HCT116 (cell line): ENCODE results near the gene LUC7L. TPM values are rescaled to one million over a fixed set of nuclear protein-coding genes. Genes with fewer than 3 reads are reported as not detected.
"Not testable (repeated sequence)": the region's sequence is repeated elsewhere in the genome, so short reads cannot be mapped to it uniquely, and the experiment has no call there.

Experiments
- ATAC-seq: fragments of 200-7000 bp; cut with Tn5 transposase; 2 replicates; pipeline ENCODE4 v1.9.1; 2020; ENCODE audit warnings: mild to moderate bottlenecking, moderate library complexity
- BruUV-seq: library from RNA; stranded (reverse); fragments of 400-500 nt; replicated peaks from 2 replicates; lab custom pipeline; 2021; lab: Mats Ljungman, UMichigan
- CTCF ChIA-PET: fragments of 300-600 bp; sonication (Branson Sonifier 250); formaldehyde crosslinking; loops from one replicate; lab custom pipeline; 2021; ENCODE audit warnings: antibody characterized with exemption; lab: Charles Lee
- POLR2A ChIA-PET: fragments of 300-600, 350-600 bp; sonication (Branson Sonifier 250); formaldehyde crosslinking; loops from one replicate; lab custom pipeline; 2021; ENCODE audit warnings: antibody characterized with exemption; lab: Charles Lee
- RAD21 ChIA-PET, 2 experiments: fragments of 300-600 bp; sonication (Branson Sonifier 250); formaldehyde crosslinking; loops; one replicate each; lab custom pipeline; 2023; ENCODE audit warnings: low total read pairs in 2 of 2; ENCODE audit not compliant: uncharacterized antibody in 2 of 2, unreplicated experiment in 2 of 2, low non-redundant PET in 1 of 2; lab: Charles Lee
- DNase-seq: peaks from one replicate; pipeline ENCODE4 v3.0.0-alpha.2; 2010; ENCODE audit warnings: low read depth, low spot score
- H2AFZ ChIP-seq: fragments of 200-600 bp; shearing (Covaris generic), sonication (generic); 2 replicates; pipeline ENCODE4 v1.6.1; 2017; ENCODE audit warnings: low read depth, mixed run types, mixed read lengths, antibody characterized with exemption, low read length; ENCODE audit not compliant: poor library complexity, severe bottlenecking
- H3K27ac ChIP-seq: 2 replicates; pipeline ENCODE4 v1.5.1; 2012; ENCODE audit warnings: low read depth, low read length
- H3K27me3 ChIP-seq: fragments of 200-600 bp; sonication (generic); 2 replicates; pipeline ENCODE4 v1.6.1; 2016; ENCODE audit warnings: mixed run types, low read length, mixed read lengths; ENCODE audit not compliant: insufficient read depth
- H3K36me3 ChIP-seq, 2 experiments: fragments of 200-500 bp in 1 of 2; fragments of 200-600 bp in 1 of 2; sonication (Bioruptor generic) in 1 of 2; sonication (generic) in 1 of 2; 2 replicates each; pipeline versions ENCODE4 v1.5.1 to v1.6.1; 2014 to 2016; ENCODE audit warnings: low read length in 2 of 2, inconsistent platforms in 1 of 2, mixed read lengths in 1 of 2, mixed run types in 1 of 2; ENCODE audit not compliant: insufficient read depth in 2 of 2, control insufficient read depth in 1 of 2
- H3K4me1 ChIP-seq, 2 experiments: fragments of 200-600 bp in 1 of 2; sonication (generic) in 1 of 2; 2 replicates each; pipeline versions ENCODE4 v1.5.1 to v1.6.1; 2012 to 2017; ENCODE audit warnings: low read length in 2 of 2, inconsistent platforms in 1 of 2, mild to moderate bottlenecking in 1 of 2, mixed read lengths in 1 of 2, mixed run types in 1 of 2, moderate library complexity in 1 of 2; ENCODE audit not compliant: insufficient read depth in 2 of 2, control insufficient read depth in 1 of 2
- H3K4me2 ChIP-seq: fragments of 200-600 bp; sonication (generic); 2 replicates; pipeline ENCODE4 v1.6.1; 2017; ENCODE audit warnings: mixed run types, low read length, mixed read lengths
- H3K4me3 ChIP-seq, 2 experiments: fragments of 200-600 bp in 1 of 2; sonication (generic) in 1 of 2; replicated peaks in 1 of 2; 2 replicates each; pipeline ENCODE4 v1.5.1; 2011 to 2016; ENCODE audit warnings: low read length in 2 of 2, control low read depth in 1 of 2, low read depth in 1 of 2, mild to moderate bottlenecking in 1 of 2, mixed read lengths in 1 of 2, mixed run types in 1 of 2
- H3K79me2 ChIP-seq: fragments of 200-600 bp; sonication (generic); 2 replicates; pipeline ENCODE4 v1.6.1; 2017; ENCODE audit warnings: mild to moderate bottlenecking, mixed run types, low read length, moderate library complexity, mixed read lengths; ENCODE audit not compliant: insufficient read depth
- H3K9ac ChIP-seq: fragments of 200-600 bp; sonication (generic); 2 replicates; pipeline ENCODE4 v1.6.1; 2016; ENCODE audit warnings: low read length, mixed read lengths
- H3K9me2 ChIP-seq: fragments of 200-600 bp; sonication (generic), shearing (Covaris generic); 2 replicates; pipeline ENCODE4 v1.6.1; 2017; ENCODE audit warnings: mixed run types, mild to moderate bottlenecking, moderate library complexity; ENCODE audit not compliant: insufficient read depth
- H3K9me3 ChIP-seq, 2 experiments: fragments of 200-500 bp in 1 of 2; fragments of 200-600 bp in 1 of 2; sonication (Bioruptor generic) in 1 of 2; sonication (generic) in 1 of 2; 2 replicates each; pipeline ENCODE4 v1.6.1; 2014 to 2017; ENCODE audit warnings: low read length in 2 of 2, mixed read lengths in 2 of 2, inconsistent platforms in 1 of 2, low read depth in 1 of 2, mild to moderate bottlenecking in 1 of 2, mixed run types in 1 of 2, moderate library complexity in 1 of 2; ENCODE audit not compliant: control insufficient read depth in 1 of 2, insufficient read depth in 1 of 2
- H4K20me1 ChIP-seq: fragments of 200-600 bp; sonication (generic), shearing (Covaris generic); 2 replicates; pipeline ENCODE4 v1.6.1; 2017; ENCODE audit warnings: mixed run types, mild to moderate bottlenecking, moderate library complexity; ENCODE audit not compliant: insufficient read depth
- EZH2phosphoT487 ChIP-seq: fragments of 200-600 bp; IDR thresholded peaks from 2 replicates; pipeline ENCODE4 v1.6.1; 2018; ENCODE audit warnings: antibody characterized with exemption, borderline replicate concordance
- REST ChIP-seq: IDR thresholded peaks from 2 replicates; pipeline ENCODE4 v1.6.1; 2012; ENCODE audit warnings: low read depth
- intact Hi-C: fragments of 100-400 bp; cut with micrococcal nuclease; formaldehyde crosslinking; loops from 2 replicates; pipeline ENCODE4 v1.10.0; 2022
- total RNA-seq: library from RNA; stranded (reverse); gene quantifications from one replicate; pipeline ENCODE4 v1.2.1, GENCODE V29; 2021; ENCODE audit not compliant: unreplicated experiment

The LUC7L gene
- total RNA-seq, 1 experiment from 2014 or later, result 50.5 TPM

GRCh38 chr16:160242-160641 lies 69.0 kb downstream of the LUC7L start:
- H3K9ac ChIP-seq, RAD21 ChIA-PET, H3K4me1 ChIP-seq, DNase-seq, CTCF ChIA-PET, H3K27ac ChIP-seq, BruUV-seq, H3K4me2 ChIP-seq, H3K4me3 ChIP-seq, H3K9me3 ChIP-seq, H3K27me3 ChIP-seq, H3K9me2 ChIP-seq, H4K20me1 ChIP-seq, H2AFZ ChIP-seq, ATAC-seq, intact Hi-C loops, H3K79me2 ChIP-seq, H3K36me3 ChIP-seq, POLR2A ChIA-PET: not testable (repeated sequence)

DNA sequence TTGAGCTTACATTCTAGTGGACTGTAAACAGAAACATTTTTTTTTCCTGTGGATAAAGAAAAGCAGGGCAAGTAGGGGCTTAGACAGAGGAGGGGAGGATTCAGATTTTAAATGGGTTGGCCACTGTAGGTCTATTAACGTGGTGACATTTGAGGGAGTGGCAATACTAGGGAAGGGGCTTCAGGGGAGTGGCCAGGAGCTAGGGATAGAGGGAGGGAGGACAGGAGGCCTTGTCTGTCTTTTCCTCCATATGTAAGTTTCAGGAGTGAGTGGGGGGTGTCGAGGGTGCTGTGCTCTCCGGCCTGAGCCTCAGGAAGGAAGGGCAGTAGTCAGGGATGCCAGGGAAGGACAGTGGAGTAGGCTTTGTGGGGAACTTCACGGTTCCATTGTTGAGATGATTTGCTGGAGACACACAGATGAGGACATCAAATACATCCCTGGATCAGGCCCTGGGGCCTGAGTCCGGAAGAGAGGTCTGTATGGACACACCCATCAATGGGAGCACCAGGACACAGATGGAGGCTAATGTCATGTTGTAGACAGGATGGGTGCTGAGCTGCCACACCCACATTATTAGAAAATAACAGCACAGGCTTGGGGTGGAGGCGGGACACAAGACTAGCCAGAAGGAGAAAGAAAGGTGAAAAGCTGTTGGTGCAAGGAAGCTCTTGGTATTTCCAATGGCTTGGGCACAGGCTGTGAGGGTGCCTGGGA lies 70.0 kb downstream of the LUC7L start:
- Histone ChIP-seq H2AFZ (no peak overlapping the region), H3K9me3 (no peaks in the 10 kb centered on the region), H3K4me3 (no peak overlapping the region), H3K36me3 (no peaks in the 10 kb centered on the region), H3K9ac (no peak overlapping the region), H3K27ac (no peak overlapping the region), H3K27me3 (no peaks in the 10 kb centered on the region), H4K20me1 (no peaks in the 10 kb centered on the region), H3K79me2 (no peaks in the 10 kb centered on the region), H3K9me2 (no peaks in the 10 kb centered on the region), H3K4me2 (no peak overlapping the region), H3K4me1 (peaks cover 5 to 8% of the 10 kb centered on the region in 2 experiments; a peak in 3 of 4 replicates)
- POLR2A ChIA-PET, result no interaction called here
- BruUV-seq, result no TSS peak
- ATAC-seq, result no peak
- CTCF ChIA-PET, result no interaction called here
- RAD21 ChIA-PET, result no interaction called here
- intact Hi-C loops, result no loop called here
- DNase-seq, result no peak
- TF ChIP-seq REST (no peak), EZH2phosphoT487 (no peak)
